GM12865 (cell line): ENCODE data around the gene STAP2.

ENCODE experiments used
- DNase-seq: peaks from one replicate; pipeline ENCODE4 v3.0.0; 2010; ENCODE audit warnings: low read depth
- H3K4me3 ChIP-seq: 2 replicates; pipeline ENCODE4 v1.5.1; 2011; ENCODE audit warnings: mild to moderate bottlenecking, low read depth, low read length, control low read depth
- CTCF ChIP-seq: IDR thresholded peaks from 2 replicates; pipeline ENCODE4 v1.5.1; 2011; ENCODE audit warnings: low read length, control low read depth, low read depth, inconsistent platforms; ENCODE audit not compliant: insufficient read depth; ENCODE audit errors: missing control alignments

STAP2 gene

GRCh38 chr19:4373601-4374497, 35.2 kb upstream of the STAP2 start:
- DNase-seq, result peak; percentile 41
- no peak for TF ChIP-seq CTCF
- no peak overlapping the region for H3K4me3 ChIP-seq

GRCh38 chr19:4373013-4373367, 34.4 kb upstream of the STAP2 start:
- TF ChIP-seq CTCF, result no peak
- H3K4me3 ChIP-seq, result no peak overlapping the region

GRCh38 chr19:4372165-4373012, 33.8 kb upstream of the STAP2 start:
- no peak for TF ChIP-seq CTCF
- DNase-seq, result no peak
- H3K4me3 ChIP-seq, result no peak overlapping the region

More at GRCh38 chr19:4373013-4373367, 34.4 kb upstream of the STAP2 start:
- no peak for DNase-seq

- no peak for DNase-seq
- H3K4me3 ChIP-seq, result peak overlapping the region; percentile 43
- TF ChIP-seq CTCF, result no peak
Observed at GRCh38 chr19:4371247-4372164, 32.9 kb upstream of the STAP2 start.

- no peak for DNase-seq
- no peak for TF ChIP-seq CTCF
- peak overlapping the region; percentile 43 for H3K4me3 ChIP-seq
Observed at GRCh38 chr19:4370418-4371041, 31.9 kb upstream of the STAP2 start.

GRCh38 chr19:4369888-4370260, 31.2 kb upstream of the STAP2 start:
- DNase-seq, result peak; percentile 89
- peak; percentile 59 for TF ChIP-seq CTCF
- H3K4me3 ChIP-seq, result peak overlapping the region; percentile 43
